ENCODE results near the gene CUL3. TPM values are rescaled to one million over a fixed set of nuclear protein-coding genes. Genes with fewer than 3 reads are reported as not detected.
"Not testable (repeated sequence)": the region's sequence is repeated elsewhere in the genome, so short reads cannot be mapped to it uniquely, and the experiment has no call there.

CUL3 gene
- total RNA-seq, 1 donor from 2014 or later: 77.5 TPM

- no peak for DNase-seq
Measured at GRCh38 chr2:224506494-224506893, 78.7 kb downstream of the CUL3 start.

GRCh38 chr2:224498991-224499390 is 86.2 kb downstream of the CUL3 start:
- DNase-seq: no peak
- ATAC-seq: no peak
- intact Hi-C loops (cut with micrococcal nuclease): no loop called here

More at GRCh38 chr2:224506494-224506893, 78.7 kb downstream of the CUL3 start:
- intact Hi-C loops (cut with micrococcal nuclease): no loop called here
- no peak for ATAC-seq

- no peak for ATAC-seq
- no peak for DNase-seq
Measured at GRCh38 chr2:224492531-224492930, 92.6 kb downstream of the CUL3 start.

GRCh38 chr2:224487940-224488339 is 97.2 kb downstream of the CUL3 start:
- ATAC-seq; DNase-seq; intact Hi-C loops (cut with micrococcal nuclease): not testable (repeated sequence)

More at GRCh38 chr2:224492531-224492930, 92.6 kb downstream of the CUL3 start:
- intact Hi-C loops (cut with micrococcal nuclease): no loop called here

GRCh38 chr2:224485081-224486014 is 99.8 kb downstream of the CUL3 start:
- DNase-seq; ATAC-seq; intact Hi-C loops (cut with micrococcal nuclease): not testable (repeated sequence)

GRCh38 chr2:224479826-224480225 is 105.3 kb downstream of the CUL3 start:
- no peak for DNase-seq
- ATAC-seq: no peak
- intact Hi-C loops (cut with micrococcal nuclease): no loop called here

- intact Hi-C loops (cut with micrococcal nuclease): no loop called here
- DNase-seq (no peak), ATAC-seq (no peak)
Measured at GRCh38 chr2:224472827-224473226, 112.3 kb downstream of the CUL3 start.

GRCh38 chr2:224472137-224472536 is 113.0 kb downstream of the CUL3 start:
- ATAC-seq: no peak
- intact Hi-C loops (cut with micrococcal nuclease): no loop called here

GRCh38 chr2:224469374-224469964 is 115.7 kb downstream of the CUL3 start:
- ATAC-seq: no peak
- intact Hi-C loops (cut with micrococcal nuclease): no loop called here
- DNase-seq: no peak

More at GRCh38 chr2:224472137-224472536, 113.0 kb downstream of the CUL3 start:
- DNase-seq: no peak

- ATAC-seq: no peak
- intact Hi-C loops (cut with micrococcal nuclease): no loop called here
- no peak for DNase-seq
Measured at GRCh38 chr2:224466304-224466895, 118.8 kb downstream of the CUL3 start.

- DNase-seq (no peak), ATAC-seq (no peak)
- intact Hi-C loops (cut with micrococcal nuclease): no loop called here
Measured at GRCh38 chr2:224461391-224461790, 123.8 kb downstream of the CUL3 start.

- ATAC-seq: no peak
- intact Hi-C loops (cut with micrococcal nuclease): no loop called here
- DNase-seq: no peak
Measured at GRCh38 chr2:224457408-224458096, 127.6 kb downstream of the CUL3 start.

- intact Hi-C loops (cut with micrococcal nuclease): no loop called here
- DNase-seq (no peak), ATAC-seq (no peak)
Measured at GRCh38 chr2:224453892-224454291, 131.3 kb downstream of the CUL3 start.

- DNase-seq (no peak), ATAC-seq (no peak)
- intact Hi-C loops (cut with micrococcal nuclease): loop anchor here (5.0 kb wide), 1 partner anchor 92 kb away; no protein-coding TSS in a partner anchor
Measured at GRCh38 chr2:224449212-224450147, 135.7 kb downstream of the CUL3 start.

GRCh38 chr2:224448236-224448635 is 136.9 kb downstream of the CUL3 start:
- ATAC-seq (no peak), DNase-seq (no peak)
- intact Hi-C loops (cut with micrococcal nuclease): loop anchor here (5.0 kb wide), 1 partner anchor 91 kb away; no protein-coding TSS in a partner anchor

GRCh38 chr2:224444783-224445182 is 140.4 kb downstream of the CUL3 start:
- intact Hi-C loops (cut with micrococcal nuclease): loop anchor here (5.0 kb wide), 1 partner anchor 87 kb away; no protein-coding TSS in a partner anchor
- DNase-seq (no peak), ATAC-seq (no peak)

GRCh38 chr2:224444021-224444420 is 141.1 kb downstream of the CUL3 start:
- DNase-seq (no peak), ATAC-seq (no peak)
- intact Hi-C loops (cut with micrococcal nuclease): no loop called here
